HT1080 (cell line): Measurements from ENCODE around the gene RBKS. TPM values are rescaled to one million over a fixed set of nuclear protein-coding genes. Genes with fewer than 3 reads are reported as not detected.
A peak's percentile ranks its signal among the peaks of the same experiment; 100 is the strongest.

Experiments
- DNase-seq: peaks from one replicate; pipeline ENCODE4 v3.0.0-alpha.2; 2015; ENCODE audit warnings: low read depth
- polyA plus RNA-seq, 2 experiments: library from polyadenylated mRNA; depleted of rRNA; stranded (reverse); fragments of >200 nt; gene quantifications; 2 replicates each; pipeline ENCODE4 v1.2.3, GENCODE V29; 2015
- total RNA-seq: library from RNA; depleted of rRNA; stranded (reverse); fragments of >200 nt; shearing (Covaris generic); gene quantifications from 2 replicates; pipeline ENCODE4 v1.2.3, GENCODE V29; 2014; rRNA removed

RBKS gene
- 0.50 and 0.71 TPM in 2 replicates for total RNA-seq
- 1.9 TPM in 2 replicates for polyA plus RNA-seq (2015; cell fraction: cytosol; rRNA removed)
- 1.6 and 1.7 TPM in 2 replicates for polyA plus RNA-seq (2015; cell fraction: nucleus; rRNA removed)

GRCh38 chr2:27890146-27890923 lies at the start of gene RBKS, which contains the start of gene BABAM2:
RBKS (minus strand) TSS chr2:27890387; CDS start chr2:27890345, 42 bp downstream.
BABAM2 (plus strand) TSS chr2:27890729; CDS start chr2:27894557, 3,828 bp downstream.
- DNase-seq: peak; percentile 76

GRCh38 chr2:27935026-27935425 lies 44.8 kb upstream of the RBKS start:
- DNase-seq: no peak

- DNase-seq: peak; percentile 82
Measured at GRCh38 chr2:27932396-27932795, 42.2 kb upstream of the RBKS start.

GRCh38 chr2:27931361-27931950 lies 41.3 kb upstream of the RBKS start:
- no peak for DNase-seq

GRCh38 chr2:27929916-27930486 lies 39.8 kb upstream of the RBKS start:
- no peak for DNase-seq

- no peak for DNase-seq
Measured at GRCh38 chr2:27925766-27926472, 35.7 kb upstream of the RBKS start.

- no peak for DNase-seq
Measured at GRCh38 chr2:27922842-27923241, 32.7 kb upstream of the RBKS start.

- DNase-seq: no peak
Measured at GRCh38 chr2:27921880-27922547, 31.8 kb upstream of the RBKS start.

GRCh38 chr2:27921424-27921823 lies 31.2 kb upstream of the RBKS start:
- DNase-seq: no peak

GRCh38 chr2:27920148-27920885 lies 30.1 kb upstream of the RBKS start:
- DNase-seq: peak; percentile 7

GRCh38 chr2:27916293-27916995 lies 26.3 kb upstream of the RBKS start:
- no peak for DNase-seq

GRCh38 chr2:27915874-27916273 lies 25.7 kb upstream of the RBKS start:
- no peak for DNase-seq

- DNase-seq: no peak
Measured at GRCh38 chr2:27915191-27915590, 25.0 kb upstream of the RBKS start.

GRCh38 chr2:27914805-27915175 lies 24.6 kb upstream of the RBKS start:
- DNase-seq: no peak

GRCh38 chr2:27914041-27914804 lies 24.0 kb upstream of the RBKS start:
- DNase-seq: no peak

- no peak for DNase-seq
Measured at GRCh38 chr2:27912512-27912911, 22.3 kb upstream of the RBKS start.

- DNase-seq: no peak
Measured at GRCh38 chr2:27911458-27912210, 21.4 kb upstream of the RBKS start.

GRCh38 chr2:27909901-27910300 lies 19.7 kb upstream of the RBKS start:
- no peak for DNase-seq
